HL-60 (cell line): Measurements from ENCODE around the gene ZNF511.

Experiments used
- POLR2AphosphoS5 ChIP-seq: IDR thresholded peaks from 2 replicates; pipeline ENCODE4 v1.6.1; 2012; ENCODE audit warnings: low read depth
- SPI1 ChIP-seq: IDR thresholded peaks from 2 replicates; pipeline ENCODE4 v1.6.1; 2012; ENCODE audit warnings: low read depth, mild to moderate bottlenecking, borderline replicate concordance
- TF ChIP-seq, protein P1 (sequence below): IDR thresholded peaks from one replicate; pipeline ENCODE4 v1.5.1; 2011; ENCODE audit warnings: low read length, control low read depth, inconsistent platforms; ENCODE audit not compliant: insufficient read depth
- TF ChIP-seq, protein P2 (sequence below): IDR thresholded peaks from 2 replicates; pipeline ENCODE4 v1.6.1; 2012; ENCODE audit warnings: low read depth; ENCODE audit not compliant: insufficient replicate concordance

DNA sequence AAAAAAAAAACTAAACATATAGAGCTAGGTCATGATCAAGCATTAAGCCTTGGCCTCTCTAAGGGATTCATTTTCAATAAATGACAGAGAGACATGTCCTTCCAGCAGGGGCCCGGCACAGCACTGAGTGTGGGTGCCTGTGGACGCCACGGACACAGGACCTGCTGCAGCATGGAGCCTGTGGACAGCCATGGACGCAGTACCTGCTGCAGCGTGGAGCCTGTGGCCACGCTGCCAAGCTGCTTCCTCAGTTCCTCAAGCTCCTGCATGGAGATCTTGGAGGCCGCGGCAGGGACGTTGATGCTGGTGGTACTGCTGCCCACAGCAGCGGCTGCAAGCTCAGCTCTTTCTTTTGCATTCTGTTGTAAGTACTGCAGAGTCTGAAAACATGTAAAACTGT, 9.5 kb upstream of the ZNF511 start:
- no peak for TF ChIP-seq POLR2AphosphoS5
- TF ChIP-seq, protein P1, sequence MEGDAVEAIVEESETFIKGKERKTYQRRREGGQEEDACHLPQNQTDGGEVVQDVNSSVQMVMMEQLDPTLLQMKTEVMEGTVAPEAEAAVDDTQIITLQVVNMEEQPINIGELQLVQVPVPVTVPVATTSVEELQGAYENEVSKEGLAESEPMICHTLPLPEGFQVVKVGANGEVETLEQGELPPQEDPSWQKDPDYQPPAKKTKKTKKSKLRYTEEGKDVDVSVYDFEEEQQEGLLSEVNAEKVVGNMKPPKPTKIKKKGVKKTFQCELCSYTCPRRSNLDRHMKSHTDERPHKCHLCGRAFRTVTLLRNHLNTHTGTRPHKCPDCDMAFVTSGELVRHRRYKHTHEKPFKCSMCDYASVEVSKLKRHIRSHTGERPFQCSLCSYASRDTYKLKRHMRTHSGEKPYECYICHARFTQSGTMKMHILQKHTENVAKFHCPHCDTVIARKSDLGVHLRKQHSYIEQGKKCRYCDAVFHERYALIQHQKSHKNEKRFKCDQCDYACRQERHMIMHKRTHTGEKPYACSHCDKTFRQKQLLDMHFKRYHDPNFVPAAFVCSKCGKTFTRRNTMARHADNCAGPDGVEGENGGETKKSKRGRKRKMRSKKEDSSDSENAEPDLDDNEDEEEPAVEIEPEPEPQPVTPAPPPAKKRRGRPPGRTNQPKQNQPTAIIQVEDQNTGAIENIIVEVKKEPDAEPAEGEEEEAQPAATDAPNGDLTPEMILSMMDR = no peak
- TF ChIP-seq SPI1 = no peak
- TF ChIP-seq, protein P2, sequence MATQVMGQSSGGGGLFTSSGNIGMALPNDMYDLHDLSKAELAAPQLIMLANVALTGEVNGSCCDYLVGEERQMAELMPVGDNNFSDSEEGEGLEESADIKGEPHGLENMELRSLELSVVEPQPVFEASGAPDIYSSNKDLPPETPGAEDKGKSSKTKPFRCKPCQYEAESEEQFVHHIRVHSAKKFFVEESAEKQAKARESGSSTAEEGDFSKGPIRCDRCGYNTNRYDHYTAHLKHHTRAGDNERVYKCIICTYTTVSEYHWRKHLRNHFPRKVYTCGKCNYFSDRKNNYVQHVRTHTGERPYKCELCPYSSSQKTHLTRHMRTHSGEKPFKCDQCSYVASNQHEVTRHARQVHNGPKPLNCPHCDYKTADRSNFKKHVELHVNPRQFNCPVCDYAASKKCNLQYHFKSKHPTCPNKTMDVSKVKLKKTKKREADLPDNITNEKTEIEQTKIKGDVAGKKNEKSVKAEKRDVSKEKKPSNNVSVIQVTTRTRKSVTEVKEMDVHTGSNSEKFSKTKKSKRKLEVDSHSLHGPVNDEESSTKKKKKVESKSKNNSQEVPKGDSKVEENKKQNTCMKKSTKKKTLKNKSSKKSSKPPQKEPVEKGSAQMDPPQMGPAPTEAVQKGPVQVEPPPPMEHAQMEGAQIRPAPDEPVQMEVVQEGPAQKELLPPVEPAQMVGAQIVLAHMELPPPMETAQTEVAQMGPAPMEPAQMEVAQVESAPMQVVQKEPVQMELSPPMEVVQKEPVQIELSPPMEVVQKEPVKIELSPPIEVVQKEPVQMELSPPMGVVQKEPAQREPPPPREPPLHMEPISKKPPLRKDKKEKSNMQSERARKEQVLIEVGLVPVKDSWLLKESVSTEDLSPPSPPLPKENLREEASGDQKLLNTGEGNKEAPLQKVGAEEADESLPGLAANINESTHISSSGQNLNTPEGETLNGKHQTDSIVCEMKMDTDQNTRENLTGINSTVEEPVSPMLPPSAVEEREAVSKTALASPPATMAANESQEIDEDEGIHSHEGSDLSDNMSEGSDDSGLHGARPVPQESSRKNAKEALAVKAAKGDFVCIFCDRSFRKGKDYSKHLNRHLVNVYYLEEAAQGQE = no peak
